ENCODE data around the gene CHSY1. TPM values are rescaled to one million over a fixed set of nuclear protein-coding genes. Genes with fewer than 3 reads are reported as not detected.

CHSY1 gene
- total and polyA plus RNA-seq, 2 of the 13 experiments (the other 11 are each of a cell fraction or from before 2014, with no cell fraction given): 13.3 to 13.7 TPM

- TF ChIP-seq ZFP91 (CRISPR knock-in tag; IDR thresholded peaks at IDR 0.05; ENCODE audit: borderline replicate concordance) (0 out of 2 replicates have a peak, but pooled peaks have one; percentile 28), ZNF768 (CRISPR knock-in tag; IDR thresholded peaks at IDR 0.05) (peak; percentile 97), ZNF570 (CRISPR knock-in tag; IDR thresholded peaks at IDR 0.05; ENCODE audit: borderline replicate concordance) (no peak), ASH2L (IDR thresholded peaks at IDR 0.05; ENCODE audit: insufficient read length, low read depth, low read length) (no peak), MZF1 (CRISPR knock-in tag; IDR thresholded peaks at IDR 0.05; ENCODE audit: borderline replicate concordance) (no peak), NCOA5 (CRISPR knock-in tag; IDR thresholded peaks at IDR 0.05) (no peak), ZNF7 (CRISPR knock-in tag; IDR thresholded peaks at IDR 0.05) (no peak), MIER3 (CRISPR knock-in tag; IDR thresholded peaks at IDR 0.05; ENCODE audit: borderline replicate concordance) (no peak)
Observed at GRCh38 chr15:101148166-101148880, 103.5 kb downstream of the CHSY1 start (continued).

- Histone ChIP-seq H3K4me1 (ENCODE audit: insufficient read depth, low read length) (peaks cover 21% of the 10 kb centered on the region), H3K4me2 (ENCODE audit: low read depth, low read length) (no peak overlapping the region), H3K9ac (ENCODE audit: insufficient read depth, low read depth, low read length) (no peak overlapping the region), H4K20me1 (ENCODE audit: insufficient read depth, low read length) (no peaks in the 10 kb centered on the region), H3K27me3 (ENCODE audit: control insufficient read depth in 1 of 2, insufficient read depth in 2 of 2, low read length in 2 of 2) (peaks cover 0 to 6% of the 10 kb centered on the region in 2 experiments; a peak in 3 of 5 replicates), H3K9me3 (ENCODE audit: low read length) (no peaks in the 10 kb centered on the region), H3K36me3 (replicated peaks in 1 of 2; ENCODE audit: control insufficient read depth in 1 of 2, insufficient read depth in 2 of 2, low read length in 2 of 2) (no peaks in the 10 kb centered on the region), H3K4me3 (replicated peaks in 1 of 3; ENCODE audit: insufficient read depth in 1 of 3, low read depth in 2 of 3, low read length in 3 of 3) (no peak overlapping the region), H3K79me2 (ENCODE audit: insufficient read depth, low read length) (no peaks in the 10 kb centered on the region), H3K27ac (ENCODE audit: extremely low read length, insufficient read depth, low read length) (no peak overlapping the region), H2AFZ (ENCODE audit: low read length) (no peak overlapping the region)
- in situ Hi-C loops (cut with HindIII; ENCODE audit: extremely low pct_ligation_motif_present, low pct_unique_long_range_greater_than_20kb): no loop called here
- no peak for DNase-seq (ENCODE audit: low spot score)
- 58% methylated on average over 4 of the region's 5 CpGs for WGBS (ENCODE audit: low lambda C conversion rate)
- no TSS peak for BruUV-seq (replicated peaks)
- FAIRE-seq: no peak
- ATAC-seq: no peak
- ChIA-PET CTCF (ENCODE audit: low intra/inter-chr PET ratio, low total read pairs) (no interaction called here), POLR2A (no interaction called here)
- TF ChIP-seq ZBTB43 (CRISPR knock-in tag; conservative IDR thresholded peaks at IDR 0.05) (no peak), ZNF256 (CRISPR knock-in tag; conservative IDR thresholded peaks at IDR 0.05) (no peak), ZNF589 (CRISPR knock-in tag; conservative IDR thresholded peaks at IDR 0.05) (no peak), JDP2 (CRISPR knock-in tag; IDR thresholded peaks at IDR 0.05; ENCODE audit: borderline replicate concordance) (no peak), EHMT2 (IDR thresholded peaks at IDR 0.05; ENCODE audit: borderline replicate concordance, low read depth, low read length) (no peak), GABPB1 (CRISPR knock-in tag; IDR thresholded peaks at IDR 0.05) (no peak), ARID3A (IDR thresholded peaks at IDR 0.05; ENCODE audit: low read depth, low read length) (no peak)
- intact Hi-C loops (cut with micrococcal nuclease; ENCODE audit: unreplicated experiment): no loop called here
Observed at GRCh38 chr15:101147181-101147580, 104.7 kb downstream of the CHSY1 start.

All from HepG2 (cell line).